A673 (cell line): Measurements from ENCODE around the gene CTU1.

ENCODE experiments used
- CTCF ChIP-seq: fragments of 300-800, 200-600 bp; sonication (generic); conservative IDR thresholded peaks from 2 replicates; pipeline ENCODE4 v1.5.1; 2017; ENCODE audit warnings: low read depth, mild to moderate bottlenecking, antibody characterized with exemption, low read length, moderate library complexity, mixed read lengths
- EZH2 ChIP-seq: fragments of 200-600 bp; sonication (generic); IDR thresholded peaks from 2 replicates; pipeline ENCODE4 v1.6.1; 2017; ENCODE audit warnings: borderline replicate concordance, low read depth, mild to moderate bottlenecking, mixed read lengths, antibody characterized with exemption, low read length; ENCODE audit not compliant: poor library complexity, severe bottlenecking

GRCh38 chr19:51123802-51124201 is 15.6 kb upstream of the CTU1 start:
- TF ChIP-seq CTCF (no peak), EZH2 (no peak)
